ENCODE measurements around the gene RCSD1.

Gene RCSD1

GRCh38 chr1:167663002-167663772, 33.2 kb downstream of the RCSD1 start:
- DNase-seq (ENCODE audit: low spot score) = peak; percentile 97
- peak overlapping the region; percentile 99 for H3K27ac ChIP-seq
- CTCF ChIA-PET = interaction anchor here (0.6 to 1.9 kb wide), 4 partner anchors 24 to 107 kb away, joined by 3 to 8 read pairs (median 4); no protein-coding TSS in a partner anchor
- POLR2A ChIA-PET (ENCODE audit: low non-redundant PET) = no interaction called here
- no peak for TF ChIP-seq CTCF (conservative IDR thresholded peaks at IDR 0.05; ENCODE audit: low read depth)

DNA sequence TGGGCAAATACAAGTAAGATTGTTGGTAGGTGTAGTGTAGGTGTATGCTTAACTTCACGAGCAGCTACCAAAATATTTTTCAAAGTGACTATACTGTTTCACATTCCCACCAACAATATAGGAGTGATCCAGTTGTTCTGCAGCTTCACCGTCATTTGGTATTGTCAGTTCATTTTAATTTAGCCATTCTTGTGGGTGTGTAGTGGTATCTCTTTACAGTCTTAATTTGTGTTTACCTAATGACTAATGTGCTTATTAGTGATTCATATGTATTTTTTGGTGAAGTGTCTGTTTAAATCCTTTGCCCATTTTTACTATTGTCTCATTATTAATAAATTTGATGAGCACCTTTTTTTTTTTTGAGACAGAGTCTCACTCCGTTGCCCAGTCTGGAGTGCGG, 35.4 kb downstream of the RCSD1 start:
- DNase-seq (ENCODE audit: low spot score) = no peak
- CTCF ChIA-PET = interaction anchor here (0.7 to 1.1 kb wide), 2 partner anchors 23 to 1813 kb away, joined by 3 to 4 read pairs; no protein-coding TSS in a partner anchor
- POLR2A ChIA-PET (ENCODE audit: low non-redundant PET) = no interaction called here
- peak overlapping the region; percentile 56 for H3K27ac ChIP-seq
- TF ChIP-seq CTCF (conservative IDR thresholded peaks at IDR 0.05; ENCODE audit: low read depth) = no peak

GRCh38 chr1:167666416-167666815, 36.4 kb downstream of the RCSD1 start:
- ChIA-PET POLR2A (ENCODE audit: low non-redundant PET) (no interaction called here), CTCF (interaction anchor here (0.6 kb wide), 1 partner anchor 628 kb away, joined by 4 read pairs; no protein-coding TSS in a partner anchor)
- no peak for DNase-seq (ENCODE audit: low spot score)
- no peak overlapping the region for H3K27ac ChIP-seq
- no peak for TF ChIP-seq CTCF (conservative IDR thresholded peaks at IDR 0.05; ENCODE audit: low read depth)

- DNase-seq (ENCODE audit: low spot score) = no peak
- TF ChIP-seq CTCF (conservative IDR thresholded peaks at IDR 0.05; ENCODE audit: low read depth) = no peak
- H3K27ac ChIP-seq = no peak overlapping the region
- POLR2A ChIA-PET (ENCODE audit: low non-redundant PET) = no interaction called here
- CTCF ChIA-PET = interaction anchor here (0.6 kb wide), 1 partner anchor 21 kb away, joined by 5 read pairs; no protein-coding TSS in a partner anchor
Observed at GRCh38 chr1:167667536-167667935, 37.5 kb downstream of the RCSD1 start.

DNA sequence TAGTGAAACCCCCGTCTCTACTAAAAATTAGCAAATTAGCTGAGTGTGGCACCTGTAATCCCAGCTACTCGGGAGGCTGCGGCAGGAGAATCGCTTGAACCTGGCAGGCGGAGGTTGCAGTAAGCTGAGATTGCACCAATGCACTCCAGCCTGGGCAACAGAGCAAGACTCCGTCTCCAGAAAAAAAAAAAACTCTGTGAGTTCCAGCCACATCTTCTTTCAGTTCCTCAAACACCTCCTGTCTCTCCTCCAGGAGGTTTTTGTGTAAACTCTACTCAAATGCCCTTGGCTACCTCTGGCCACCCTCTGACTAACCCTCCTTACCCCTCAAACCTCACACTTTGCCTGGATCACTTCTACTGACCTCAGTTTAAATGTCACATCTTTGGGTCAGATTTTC, 38.1 kb downstream of the RCSD1 start:
- H3K27ac ChIP-seq = no peak overlapping the region
- no peak for TF ChIP-seq CTCF (conservative IDR thresholded peaks at IDR 0.05; ENCODE audit: low read depth)
- no peak for DNase-seq (ENCODE audit: low spot score)
- POLR2A ChIA-PET (ENCODE audit: low non-redundant PET) = no interaction called here
- CTCF ChIA-PET = interaction anchor here (0.6 kb wide), 1 partner anchor 20 kb away, joined by 5 read pairs; no protein-coding TSS in a partner anchor

DNA sequence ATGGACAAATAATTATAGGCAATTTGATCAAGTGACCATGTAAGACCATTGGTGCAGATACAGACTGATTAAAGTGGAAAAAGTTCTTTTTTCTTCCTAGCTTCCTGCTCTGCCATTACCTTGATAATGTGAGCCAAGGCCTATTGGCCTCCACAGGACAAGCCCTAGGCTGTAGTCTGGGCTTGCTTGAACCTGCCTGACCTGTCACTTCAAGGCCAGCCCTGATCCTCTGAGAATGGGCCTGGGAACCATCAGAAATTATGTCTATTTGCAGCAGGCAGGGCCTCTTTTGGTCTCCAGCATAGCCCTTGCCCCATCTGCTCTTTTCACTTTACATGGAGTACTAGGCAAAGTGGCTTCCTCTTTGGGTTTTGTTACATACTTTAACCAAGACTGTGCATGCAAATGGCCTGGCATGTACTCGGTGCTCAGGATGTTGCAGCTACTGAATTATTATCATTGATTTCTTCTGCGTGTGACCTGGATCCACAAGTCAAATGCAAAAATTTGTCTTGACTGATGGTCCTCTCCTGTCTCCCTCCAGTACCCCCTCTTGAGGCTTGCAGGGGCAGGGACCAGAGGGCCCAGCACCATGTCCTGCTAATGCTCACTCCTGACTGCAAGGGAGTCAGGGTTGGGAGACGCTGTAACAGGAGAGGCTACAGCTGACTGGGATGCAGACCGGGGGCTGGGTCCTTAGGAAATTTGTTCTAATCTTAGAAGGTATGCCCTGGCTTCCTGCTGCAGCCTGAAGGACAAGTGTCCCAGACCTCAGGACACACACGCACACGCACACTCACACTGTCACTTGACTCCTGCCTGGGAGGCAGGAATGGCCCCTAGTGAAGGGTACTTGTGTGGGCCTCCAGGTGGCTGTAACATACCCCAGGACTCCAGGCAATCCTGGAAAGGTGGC, 39.4 kb downstream of the RCSD1 start:
- no peak for DNase-seq (ENCODE audit: low spot score)
- CTCF ChIA-PET = interaction anchor here (0.6 kb wide), 1 partner anchor 1857 kb away, joined by 3 read pairs; no protein-coding TSS in a partner anchor
- peak overlapping the region; percentile 54 for H3K27ac ChIP-seq
- no peak for TF ChIP-seq CTCF (conservative IDR thresholded peaks at IDR 0.05; ENCODE audit: low read depth)
- POLR2A ChIA-PET (ENCODE audit: low non-redundant PET) = no interaction called here
